Colonic mucosa (tissue), 4 donors: ENCODE data around the gene DPAGT1. TPM values are rescaled to one million over a fixed set of nuclear protein-coding genes. Genes with fewer than 3 reads are reported as not detected.
A peak's percentile ranks its signal among the peaks of the same experiment; 100 is the strongest.
"Not testable (repeated sequence)": the region's sequence is repeated elsewhere in the genome, so short reads cannot be mapped to it uniquely, and the experiment has no call there.

Experiments
- DNase-seq: peaks from one replicate; pipeline ENCODE4 v3.0.0-alpha.2; 2020
- H3K27ac ChIP-seq: fragments of 200-600 bp; one replicate; pipeline ENCODE4 v1.8.0; 2021
- H3K27me3 ChIP-seq: fragments of 200-600 bp; one replicate; pipeline ENCODE4 v1.8.0; 2021
- H3K36me3 ChIP-seq: fragments of 200-600 bp; one replicate; pipeline ENCODE4 v1.8.0; 2021
- H3K4me1 ChIP-seq: fragments of 200-600 bp; one replicate; pipeline ENCODE4 v1.8.0; 2021; ENCODE audit warnings: mild to moderate bottlenecking
- H3K4me3 ChIP-seq: fragments of 200-600 bp; one replicate; pipeline ENCODE4 v1.8.0; 2021
- H3K9ac ChIP-seq, 2 donors: one replicate each; pipeline ENCODE4 v1.7.0; 2013; ENCODE audit warnings: control low read depth in 2 of 2, low read depth in 2 of 2, low read length in 2 of 2
- H3K9me3 ChIP-seq: fragments of 200-600 bp; one replicate; pipeline ENCODE4 v1.8.0; 2021
- intact Hi-C: fragments of 100-400 bp; cut with DNase I; formaldehyde crosslinking; loops from one replicate; pipeline ENCODE4 v1.14.1; 2022
- total RNA-seq, 2 donors: library from RNA; stranded (reverse); fragmentation: NEBNext Ultra II Directional in 1 of 2; extraction: Animal tissue kit (Norgen Biotek cat#: 25700) in 1 of 2; gene quantifications; one replicate each; pipeline ENCODE4 v1.2.1, GENCODE V29; 2021
- TF ChIP-seq, protein P1 (sequence below): fragments of 200-600 bp; IDR thresholded peaks from one replicate; pipeline ENCODE4 v1.8.0; 2022; ENCODE audit warnings: antibody characterized with exemption, mild to moderate bottlenecking
- donor health status: healthy.
- donor health status: DM: no; HTN: no; CAD: no.
- donor health status: DM: no; HTN: no; CAD: no.

The DPAGT1 gene
- total RNA-seq, 2 donors from 2014 or later: 39.4 to 104 TPM

DNA sequence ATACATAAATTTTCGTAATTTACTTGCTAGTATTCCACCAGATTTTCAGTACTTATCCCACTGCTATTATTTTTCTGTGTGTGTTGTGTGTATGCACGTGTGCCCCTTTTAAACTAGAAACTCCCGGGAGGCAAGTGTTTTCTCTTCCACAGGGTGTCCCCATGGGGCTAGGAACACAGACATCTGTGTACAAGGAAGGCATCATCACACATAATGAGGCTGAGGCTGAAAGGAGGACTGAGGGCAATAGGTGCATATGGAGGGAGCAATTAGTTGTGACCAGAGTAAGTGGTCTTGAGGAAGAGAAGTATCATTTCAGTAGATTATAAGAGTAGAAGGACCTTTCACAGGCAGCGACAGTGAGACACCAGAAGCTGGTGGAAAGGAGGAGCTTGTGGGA is 2.1 kb upstream of the DPAGT1 start:
- DNase-seq: no peak
- Histone ChIP-seq H3K36me3 (no peaks in the 10 kb centered on the region), H3K4me3 (no peak overlapping the region), H3K4me1 (peaks cover 15% of the 10 kb centered on the region), H3K27me3 (no peaks in the 10 kb centered on the region), H3K27ac (no peak overlapping the region), H3K9ac (no peak overlapping the region), H3K9me3 (no peaks in the 10 kb centered on the region)
- intact Hi-C loops: no loop called here
- TF ChIP-seq, protein P1, sequence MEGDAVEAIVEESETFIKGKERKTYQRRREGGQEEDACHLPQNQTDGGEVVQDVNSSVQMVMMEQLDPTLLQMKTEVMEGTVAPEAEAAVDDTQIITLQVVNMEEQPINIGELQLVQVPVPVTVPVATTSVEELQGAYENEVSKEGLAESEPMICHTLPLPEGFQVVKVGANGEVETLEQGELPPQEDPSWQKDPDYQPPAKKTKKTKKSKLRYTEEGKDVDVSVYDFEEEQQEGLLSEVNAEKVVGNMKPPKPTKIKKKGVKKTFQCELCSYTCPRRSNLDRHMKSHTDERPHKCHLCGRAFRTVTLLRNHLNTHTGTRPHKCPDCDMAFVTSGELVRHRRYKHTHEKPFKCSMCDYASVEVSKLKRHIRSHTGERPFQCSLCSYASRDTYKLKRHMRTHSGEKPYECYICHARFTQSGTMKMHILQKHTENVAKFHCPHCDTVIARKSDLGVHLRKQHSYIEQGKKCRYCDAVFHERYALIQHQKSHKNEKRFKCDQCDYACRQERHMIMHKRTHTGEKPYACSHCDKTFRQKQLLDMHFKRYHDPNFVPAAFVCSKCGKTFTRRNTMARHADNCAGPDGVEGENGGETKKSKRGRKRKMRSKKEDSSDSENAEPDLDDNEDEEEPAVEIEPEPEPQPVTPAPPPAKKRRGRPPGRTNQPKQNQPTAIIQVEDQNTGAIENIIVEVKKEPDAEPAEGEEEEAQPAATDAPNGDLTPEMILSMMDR: no peak

DNA sequence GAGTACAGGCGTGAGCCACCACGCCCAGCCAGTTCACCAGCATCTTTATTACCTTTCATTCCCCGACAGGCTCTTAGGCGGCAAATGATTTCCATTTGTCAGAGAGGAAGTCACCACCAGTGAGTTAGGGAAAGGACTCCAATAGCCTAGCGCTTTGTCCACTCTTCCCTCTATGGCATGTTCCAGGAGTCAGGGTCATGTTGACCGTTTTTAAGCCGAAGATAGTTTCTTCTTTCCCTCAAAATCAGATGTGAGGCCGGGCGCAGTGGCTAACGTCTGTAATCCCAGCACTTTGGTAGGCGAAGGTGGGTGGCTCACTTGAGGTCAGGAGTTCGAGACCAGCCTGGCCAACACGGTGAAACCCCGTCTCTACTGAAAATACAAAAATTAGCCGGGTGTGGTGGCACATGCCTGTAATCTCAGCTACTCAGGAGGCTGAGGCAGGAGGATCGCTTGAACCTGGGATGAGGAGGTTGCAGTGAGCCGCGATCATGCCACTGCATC is 1.6 kb upstream of the DPAGT1 start:
- peaks cover 15% of the 10 kb centered on the region for H3K4me1 ChIP-seq
- H3K9ac ChIP-seq: peak overlapping the region in 1 of 2 donors; percentile 88
- peak overlapping the region; percentile 85 for H3K27ac ChIP-seq
- H3K36me3 ChIP-seq, H3K9me3 ChIP-seq, H3K27me3 ChIP-seq, intact Hi-C loops: not testable (repeated sequence)
- DNase-seq: peak; percentile 38
- H3K4me3 ChIP-seq: peak overlapping the region; percentile 86

DNA sequence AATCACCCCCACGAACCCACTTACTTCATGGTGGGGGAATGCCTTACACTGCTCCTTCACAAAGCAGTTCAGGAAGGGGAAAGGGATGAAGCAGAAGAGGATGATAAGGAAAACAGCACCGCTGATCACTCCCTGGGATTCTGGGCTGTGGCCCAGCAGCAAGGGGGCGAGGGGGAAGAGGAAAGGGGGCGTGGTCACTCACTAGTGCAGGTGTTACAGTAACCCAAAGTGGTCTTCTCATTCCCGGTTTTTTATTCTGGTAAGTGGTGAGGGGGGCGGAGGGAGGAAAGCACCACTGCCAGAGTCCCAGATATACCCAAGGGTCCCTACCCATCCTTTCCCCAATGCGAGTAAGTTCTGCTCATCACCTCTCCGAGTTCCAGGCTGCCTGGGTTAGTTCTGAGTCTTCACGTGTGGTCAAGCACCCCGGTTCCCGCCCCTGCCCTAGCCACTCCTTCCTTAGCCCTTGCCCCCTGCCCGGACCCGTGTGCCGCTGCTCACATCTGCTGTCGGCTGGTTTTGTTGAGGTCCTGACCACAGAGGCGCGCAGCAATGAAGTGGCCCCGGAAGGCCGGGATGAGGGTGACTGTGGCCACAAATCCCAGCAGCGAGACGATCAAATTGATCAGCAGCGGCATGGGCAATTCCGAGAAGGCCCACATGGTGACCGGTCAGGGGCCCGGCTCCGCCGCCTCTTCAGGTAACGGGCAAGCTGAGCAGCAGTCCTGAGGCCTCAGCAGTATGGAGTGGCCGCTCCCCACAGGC is 477 bp downstream of the DPAGT1 start:
- H3K4me3 ChIP-seq: peak overlapping the region; percentile 86
- no peaks in the 10 kb centered on the region for H3K27me3 ChIP-seq
- peak; percentile 54 for DNase-seq
- intact Hi-C loops: no loop called here
- TF ChIP-seq, protein P1: no peak
- no peaks in the 10 kb centered on the region for H3K9me3 ChIP-seq
- peak overlapping the region; percentile 67 to 88 for H3K9ac ChIP-seq
- peaks cover 15% of the 10 kb centered on the region for H3K4me1 ChIP-seq
- H3K27ac ChIP-seq: peak overlapping the region; percentile 85
- H3K36me3 ChIP-seq: peaks cover 5% of the 10 kb centered on the region

DNA sequence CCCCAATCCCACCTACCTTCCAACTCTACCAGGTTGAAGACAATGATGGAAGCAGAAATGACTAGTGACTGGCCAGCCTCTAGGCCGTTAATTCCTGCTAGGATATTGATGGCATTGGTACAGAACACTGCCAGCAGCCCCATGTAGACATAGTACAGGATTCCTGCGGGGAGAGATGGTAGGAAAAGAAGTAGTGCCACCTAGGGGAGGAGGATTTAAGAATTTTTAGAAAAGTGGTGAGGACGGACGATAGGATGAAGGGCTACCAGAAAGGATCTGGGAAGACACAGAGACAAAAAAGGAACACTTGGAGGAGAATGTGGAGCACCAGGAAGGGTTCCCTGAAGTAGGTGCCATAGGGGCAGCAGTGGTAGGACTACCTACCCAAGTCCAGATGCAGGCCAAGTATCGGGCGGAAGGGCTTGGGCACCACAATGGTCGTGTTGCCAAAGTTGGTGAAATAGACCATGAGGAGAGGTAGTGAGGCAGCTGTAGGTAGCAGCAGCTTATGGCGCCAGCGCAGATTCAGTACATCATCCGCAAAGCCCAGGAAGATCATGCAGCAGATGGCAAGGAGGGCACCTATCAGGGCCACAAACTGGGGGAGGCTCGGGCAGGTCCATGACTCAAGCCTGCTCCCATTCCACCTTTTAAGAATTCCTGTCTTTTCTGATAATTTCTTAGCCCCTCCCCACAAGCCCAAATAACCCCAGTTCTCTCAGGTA is 1.2 kb downstream of the DPAGT1 start:
- H3K4me1 ChIP-seq: peaks cover 15% of the 10 kb centered on the region
- peak overlapping the region; percentile 67 to 88 for H3K9ac ChIP-seq
- intact Hi-C loops: no loop called here
- H3K27me3 ChIP-seq: no peaks in the 10 kb centered on the region
- peaks cover 5% of the 10 kb centered on the region for H3K36me3 ChIP-seq
- no peak for DNase-seq
- H3K9me3 ChIP-seq: no peaks in the 10 kb centered on the region
- peak overlapping the region; percentile 86 for H3K4me3 ChIP-seq
- TF ChIP-seq, protein P1: peak; percentile 29
- H3K27ac ChIP-seq: no peak overlapping the region

DNA sequence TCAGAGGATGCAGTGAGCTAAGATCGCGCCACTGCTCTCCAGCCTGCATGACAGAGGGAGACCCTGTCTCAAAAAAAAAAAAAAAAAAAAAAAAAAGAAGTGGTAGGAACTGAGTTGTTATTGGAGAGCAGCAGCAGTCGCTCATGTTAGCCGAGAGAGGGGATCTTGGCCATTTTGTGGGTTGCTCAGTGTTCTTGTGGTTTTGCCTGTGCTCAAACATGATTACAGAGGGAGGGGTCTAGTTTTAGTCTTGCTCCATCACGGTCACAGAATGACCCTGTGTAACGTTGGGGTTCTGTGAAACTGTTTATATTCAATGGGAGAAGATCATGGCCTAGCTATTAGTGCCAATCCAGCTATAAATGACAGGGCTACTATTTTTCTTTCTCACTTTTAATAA is 1.9 kb downstream of the DPAGT1 start:
- DNase-seq: no peak
- Histone ChIP-seq H3K9me3 (no peaks in the 10 kb centered on the region), H3K27me3 (no peaks in the 10 kb centered on the region), H3K9ac (no peak overlapping the region), H3K27ac (no peak overlapping the region), H3K4me1 (peaks cover 15% of the 10 kb centered on the region), H3K36me3 (peaks cover 5% of the 10 kb centered on the region), H3K4me3 (no peak overlapping the region)
- TF ChIP-seq, protein P1: no peak
- intact Hi-C loops: loop anchor here (5.0 kb wide), 2 partner anchors 103 to 172 kb away; partner anchors contain the start of gene BCL9L
